Stimulated activated naive CD8-positive, alpha-beta T cell treated with anti-CD3 and anti-CD28 coated beads, Interleukin-15, Interleukin-2, amounts not matched to agents 100 ng/mL and 50 ng/mL, for 24 hours (primary cell): ENCODE measurements around the gene MMP28.

Experiments used
- H3K27ac Mint-ChIP-seq: one replicate; pipeline ENCODE4 v1.8.0; 2021; ENCODE audit warnings: mild to moderate bottlenecking, mixed read lengths
- H3K27me3 Mint-ChIP-seq: one replicate; pipeline ENCODE4 v1.8.0; 2021; ENCODE audit warnings: mixed read lengths
- H3K36me3 Mint-ChIP-seq: one replicate; pipeline ENCODE4 v1.8.0; 2021; ENCODE audit warnings: low read depth, mixed read lengths
- H3K4me1 Mint-ChIP-seq: one replicate; pipeline ENCODE4 v1.8.0; 2021; ENCODE audit warnings: low read depth, mixed read lengths
- H3K4me3 Mint-ChIP-seq: one replicate; pipeline ENCODE4 v1.8.0; 2021; ENCODE audit warnings: mild to moderate bottlenecking, mixed read lengths
- H3K9me3 Mint-ChIP-seq: one replicate; pipeline ENCODE4 v1.8.0; 2021; ENCODE audit warnings: mixed read lengths

The MMP28 gene

GRCh38 chr17:35716897-35717465 lies 78.5 kb downstream of the MMP28 start:
- H3K27ac Mint-ChIP-seq = no peak overlapping the region

GRCh38 chr17:35716173-35716572 lies 79.3 kb downstream of the MMP28 start:
- H3K9me3 Mint-ChIP-seq = no peaks in the 10 kb centered on the region
- no peaks in the 10 kb centered on the region for H3K27me3 Mint-ChIP-seq
- H3K36me3 Mint-ChIP-seq = peaks cover 45% of the 10 kb centered on the region
- no peaks in the 10 kb centered on the region for H3K4me1 Mint-ChIP-seq
- H3K27ac Mint-ChIP-seq = no peak overlapping the region
- H3K4me3 Mint-ChIP-seq = no peak overlapping the region

More at GRCh38 chr17:35716897-35717465, 78.5 kb downstream of the MMP28 start:
- Mint-ChIP-seq H3K4me3 (no peak overlapping the region), H3K4me1 (no peaks in the 10 kb centered on the region), H3K27me3 (no peaks in the 10 kb centered on the region), H3K36me3 (peaks cover 45% of the 10 kb centered on the region), H3K9me3 (no peaks in the 10 kb centered on the region)
